Activated naive CD4-positive, alpha-beta T cell treated with anti-CD3 and anti-CD28 coated beads, Interleukin-2, amount 50 U/mL, for 72 hours (primary cell): ENCODE results near the gene SLC43A2. TPM values are rescaled to one million over a fixed set of nuclear protein-coding genes. Genes with fewer than 3 reads are reported as not detected.
"Not testable (repeated sequence)": the region's sequence is repeated elsewhere in the genome, so short reads cannot be mapped to it uniquely, and the experiment has no call there.

Experiments
- ATAC-seq, 2 donors: fragments of 150-1000 bp; cut with Tn5 transposase; 2 replicates each; pipeline ENCODE4 v1.10.0; 2021; ENCODE audit warnings: mild to moderate bottlenecking in 2 of 2, moderate library complexity in 2 of 2
- DNase-seq, 2 donors: peaks; one replicate each; pipeline ENCODE4 v3.0.0; 2021 to 2022; ENCODE audit warnings: low spot score in 2 of 2
- H3K27ac Mint-ChIP-seq, 2 donors: one replicate each; pipeline ENCODE4 v1.8.0; 2022; ENCODE audit warnings: mild to moderate bottlenecking in 2 of 2, mixed read lengths in 2 of 2
- H3K36me3 Mint-ChIP-seq, 2 donors: one replicate each; pipeline ENCODE4 v1.8.0; 2022; ENCODE audit warnings: mixed read lengths in 2 of 2
- H3K9me3 Mint-ChIP-seq, 2 donors: one replicate each; pipeline ENCODE4 v1.8.0; 2022; ENCODE audit warnings: mixed read lengths in 2 of 2
- total RNA-seq, 2 donors: library from RNA; stranded (reverse); gene quantifications; one replicate each; pipeline ENCODE4 v1.2.3, GENCODE V29; 2022

Gene SLC43A2
- total RNA-seq, 2 donors from 2014 or later: 0.57 to 0.62 TPM

DNA sequence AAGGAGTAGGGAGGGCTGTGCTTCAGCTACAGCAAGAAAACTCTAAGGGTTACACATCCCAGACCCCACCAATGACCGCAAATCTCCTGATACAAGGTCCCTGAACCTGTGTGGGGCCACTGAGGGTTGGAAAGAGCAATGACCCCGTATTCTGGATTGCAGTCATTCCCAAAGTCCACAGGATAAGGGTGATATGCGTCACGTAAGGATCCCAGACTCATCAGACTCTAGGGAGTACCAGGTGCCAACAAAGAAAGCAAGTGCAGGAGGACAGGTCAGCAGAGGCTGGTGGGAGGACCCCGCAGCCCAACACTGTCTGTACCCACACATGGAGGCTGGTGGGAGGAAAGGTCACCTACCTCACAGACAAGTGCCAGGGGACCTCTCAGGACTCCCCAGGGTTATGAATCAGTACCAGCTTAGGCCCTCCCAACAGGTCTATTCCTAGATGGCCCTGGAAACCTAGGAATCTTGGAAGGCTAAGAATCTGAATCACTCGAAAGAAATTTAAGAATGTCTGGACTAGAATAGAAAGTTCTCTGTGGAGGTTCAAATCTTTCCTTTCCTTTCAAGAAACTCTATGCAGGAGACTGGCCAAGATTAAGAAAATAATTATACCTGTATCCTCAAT lies 82.2 kb downstream of the SLC43A2 start:
- Mint-ChIP-seq H3K27ac (peak overlapping the region in 1 of 2 donors; percentile 55), H3K36me3 (peaks cover 0 to 5% of the 10 kb centered on the region in 2 donors), H3K9me3 (no peaks in the 10 kb centered on the region)
- ATAC-seq (no peak), DNase-seq (no peak)

DNA sequence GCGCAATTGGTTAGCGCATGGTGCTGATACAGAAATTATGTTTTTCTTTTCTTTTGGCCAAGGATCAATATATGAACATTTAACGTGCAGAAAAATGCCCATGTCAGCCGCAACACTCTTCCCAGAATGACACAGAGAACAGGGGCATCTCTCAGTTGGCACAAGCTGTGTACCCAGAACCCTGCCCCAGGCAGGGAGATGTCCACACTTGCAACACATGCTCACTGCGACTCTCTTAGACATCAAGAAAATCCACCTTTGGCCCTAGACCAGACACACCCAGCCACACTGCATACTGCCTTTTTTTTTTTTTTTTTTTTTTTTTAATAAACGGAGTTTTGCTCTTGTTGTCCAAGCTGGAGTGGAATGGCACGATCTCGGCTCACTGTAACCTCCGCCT lies 83.0 kb downstream of the SLC43A2 start:
- Mint-ChIP-seq H3K27ac (no peak overlapping the region), H3K36me3 (peaks cover 0 to 2% of the 10 kb centered on the region in 2 donors), H3K9me3 (no peaks in the 10 kb centered on the region)
- ATAC-seq (no peak), DNase-seq (no peak)

- no peaks in the 10 kb centered on the region for H3K9me3 Mint-ChIP-seq
- H3K27ac Mint-ChIP-seq: no peak overlapping the region
- DNase-seq (no peak), ATAC-seq (no peak)
- no peaks in the 10 kb centered on the region for H3K36me3 Mint-ChIP-seq
These were observed 86.3 kb downstream of the SLC43A2 start for GRCh38 chr17:1542316-1542715.

GRCh38 chr17:1541367-1541904 lies 87.2 kb downstream of the SLC43A2 start:
- DNase-seq (no peak), ATAC-seq (peak; percentile 66 to 84)
- Mint-ChIP-seq H3K36me3 (no peaks in the 10 kb centered on the region), H3K27ac (peak overlapping the region; percentile 54 to 80), H3K9me3 (no peaks in the 10 kb centered on the region)

GRCh38 chr17:1539811-1540210 lies 88.8 kb downstream of the SLC43A2 start:
- H3K9me3 Mint-ChIP-seq: no peaks in the 10 kb centered on the region
- ATAC-seq (no peak), DNase-seq (no peak)
- no peaks in the 10 kb centered on the region for H3K36me3 Mint-ChIP-seq
- no peak overlapping the region for H3K27ac Mint-ChIP-seq

DNA sequence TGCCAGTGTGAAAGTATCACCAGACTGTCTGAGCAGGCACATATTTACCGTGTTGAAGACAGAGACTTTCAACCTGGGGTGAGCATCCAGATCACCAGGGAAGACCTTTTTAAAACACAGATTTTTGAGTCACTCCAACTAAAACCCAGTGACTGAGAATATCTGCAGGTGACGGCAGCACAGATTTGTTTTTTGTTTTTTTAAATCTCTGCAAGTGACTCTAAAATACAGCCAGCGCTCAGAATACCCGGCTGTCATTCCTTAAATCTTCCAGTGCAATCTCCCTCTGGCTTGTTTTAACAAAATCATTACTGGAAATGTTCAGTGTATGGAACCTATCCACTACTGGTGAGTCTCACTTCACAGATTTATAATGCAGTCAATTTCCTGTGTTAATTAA lies 92.9 kb downstream of the SLC43A2 start:
- H3K27ac Mint-ChIP-seq: no peak overlapping the region
- H3K36me3 Mint-ChIP-seq: peaks cover 4 to 6% of the 10 kb centered on the region in 2 donors
- ATAC-seq (no peak), DNase-seq (no peak)
- H3K9me3 Mint-ChIP-seq: no peaks in the 10 kb centered on the region

- Mint-ChIP-seq H3K36me3 (peaks cover 4 to 6% of the 10 kb centered on the region in 2 donors), H3K9me3 (no peaks in the 10 kb centered on the region), H3K27ac (peak overlapping the region in 1 of 2 donors; percentile 81)
- no peak for DNase-seq
- ATAC-seq: no peak
These were observed 94.8 kb downstream of the SLC43A2 start for GRCh38 chr17:1533661-1534325.

DNA sequence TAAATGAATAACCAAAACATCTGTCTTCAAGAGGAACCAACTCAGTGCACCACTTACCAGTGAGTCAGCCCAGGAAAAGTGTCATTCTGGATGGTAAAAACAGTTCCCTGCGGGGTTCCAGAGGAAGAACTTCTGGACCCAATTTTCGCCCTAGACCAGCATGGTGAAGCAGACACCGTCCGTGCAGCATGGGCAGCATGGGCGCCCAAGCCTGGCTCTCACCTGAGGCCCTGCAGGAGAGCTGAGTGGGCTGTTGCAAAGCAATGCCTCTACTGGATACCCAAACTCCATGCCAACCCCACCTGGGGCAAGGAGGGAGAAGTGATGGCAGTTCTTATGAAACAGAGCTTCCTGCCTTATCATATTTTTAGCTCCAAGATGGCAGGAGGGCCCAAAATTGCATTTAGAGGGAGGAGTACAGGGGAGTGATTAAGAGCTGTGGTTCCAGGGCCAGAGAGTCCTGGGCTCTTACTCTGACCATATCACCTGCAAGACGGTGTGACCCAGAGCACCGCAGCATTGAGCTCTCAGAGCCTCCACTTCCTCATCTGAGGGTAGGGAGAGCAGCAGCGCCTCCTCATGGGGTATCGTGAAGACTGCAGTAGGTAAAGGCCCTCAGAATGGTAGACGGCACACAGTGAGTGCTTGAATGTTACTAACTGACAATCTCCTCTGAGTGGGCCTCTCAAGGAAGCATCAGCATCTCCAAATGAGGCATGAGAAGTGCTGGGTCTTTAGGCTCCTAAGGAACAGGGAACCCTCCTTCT lies 95.6 kb downstream of the SLC43A2 start:
- Mint-ChIP-seq H3K9me3 (no peaks in the 10 kb centered on the region), H3K27ac (peak overlapping the region; percentile 16 to 77), H3K36me3 (peaks cover 4 to 6% of the 10 kb centered on the region in 2 donors)
- DNase-seq: peak in 1 of 2 donors; percentile 57
- ATAC-seq: peak; percentile 66 to 76

DNA sequence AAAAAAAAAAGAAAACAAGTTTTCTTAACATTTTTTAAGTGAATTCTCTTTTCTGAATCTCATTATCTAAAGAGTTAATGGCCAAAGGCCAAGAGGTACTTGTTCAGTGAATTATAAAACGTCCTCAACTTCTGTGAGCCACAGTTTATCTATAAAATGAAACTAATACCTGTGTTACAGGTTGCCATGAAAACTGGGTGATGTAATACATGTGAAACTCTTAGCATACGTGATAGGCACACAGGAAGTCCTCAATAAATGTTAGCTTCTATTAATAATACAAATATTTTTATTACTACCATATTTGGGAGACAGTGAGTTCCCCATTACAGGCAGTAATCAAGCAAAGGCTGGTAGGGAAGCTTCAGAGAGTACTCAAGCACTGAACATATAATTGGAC lies 98.8 kb downstream of the SLC43A2 start:
- Mint-ChIP-seq H3K9me3 (no peaks in the 10 kb centered on the region), H3K27ac (peak overlapping the region; percentile 23 to 44), H3K36me3 (peaks cover 4 to 6% of the 10 kb centered on the region in 2 donors)
- DNase-seq (no peak), ATAC-seq (no peak)

DNA sequence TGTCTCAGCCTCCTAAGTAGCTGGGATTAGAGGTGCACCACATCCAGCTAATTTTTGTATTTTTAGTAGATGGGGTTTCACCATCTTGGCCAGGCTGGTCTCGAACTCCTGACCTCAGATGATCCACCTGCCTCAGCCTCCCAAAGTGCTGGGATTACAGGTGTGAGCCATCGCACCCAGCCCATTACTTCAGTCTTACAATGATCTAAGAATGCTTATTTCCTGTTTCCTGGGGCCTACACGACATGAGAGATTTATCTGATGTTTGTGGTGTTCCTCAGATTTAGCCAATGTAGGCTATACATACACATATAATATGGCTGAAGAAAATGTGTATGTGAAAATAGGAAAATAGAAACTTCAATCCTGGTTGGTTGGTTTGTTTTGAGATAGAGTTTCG lies 101.8 kb downstream of the SLC43A2 start:
- DNase-seq, H3K27ac Mint-ChIP-seq, H3K36me3 Mint-ChIP-seq, H3K9me3 Mint-ChIP-seq, ATAC-seq: not testable (repeated sequence)

DNA sequence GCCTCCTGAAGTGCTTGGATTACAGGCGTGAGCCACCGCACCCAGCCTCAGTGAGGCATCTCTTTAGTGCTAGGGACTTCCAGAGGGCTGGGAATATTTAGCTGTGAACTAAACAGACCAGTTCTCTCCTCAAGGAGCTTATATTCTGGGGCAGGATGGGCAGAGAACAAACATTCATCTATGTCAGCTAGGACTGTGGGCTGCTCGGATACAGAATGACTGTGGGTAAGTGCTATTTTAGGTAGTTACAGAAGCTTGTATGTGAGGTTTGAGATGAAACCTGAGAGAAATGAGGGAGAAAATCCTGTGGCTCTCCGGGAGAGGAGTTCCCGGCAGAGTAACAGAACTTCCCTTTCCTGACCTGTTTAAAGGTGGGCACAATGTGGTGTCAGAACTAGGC lies 106.0 kb downstream of the SLC43A2 start:
- Mint-ChIP-seq H3K36me3 (no peaks in the 10 kb centered on the region), H3K27ac (peak overlapping the region in 1 of 2 donors; percentile 92)
- ATAC-seq: no peak

DNA sequence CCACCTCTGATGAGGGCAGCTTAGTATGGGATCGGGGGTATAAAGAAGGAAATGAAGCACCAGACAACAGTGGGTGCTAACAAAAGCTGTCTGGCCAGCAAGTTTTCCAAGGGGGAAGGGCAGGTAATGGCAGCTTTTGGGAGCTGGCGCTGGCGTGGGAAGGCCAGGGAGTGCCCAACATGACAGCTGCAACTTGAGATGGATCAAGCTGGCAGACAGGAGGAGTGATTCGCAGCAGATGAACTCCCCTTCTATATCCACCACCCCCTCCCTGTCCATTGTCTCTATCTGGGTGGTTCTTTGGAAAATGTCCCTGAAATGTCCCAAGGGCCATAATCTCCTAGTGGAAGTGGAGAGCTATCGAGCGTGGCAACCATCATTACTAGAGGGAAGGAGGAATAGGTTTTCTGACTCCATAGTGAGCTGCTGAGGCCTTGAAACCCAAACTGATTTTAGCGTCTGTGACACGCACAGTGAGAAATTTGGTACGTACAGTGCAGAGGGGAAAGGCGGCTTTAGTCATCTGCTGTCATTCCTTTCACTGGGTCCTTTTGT lies 107.5 kb downstream of the SLC43A2 start:
- H3K36me3 Mint-ChIP-seq: no peaks in the 10 kb centered on the region
- no peak for DNase-seq
- no peak for ATAC-seq
- H3K27ac Mint-ChIP-seq: peak overlapping the region in 1 of 2 donors; percentile 35
- no peaks in the 10 kb centered on the region for H3K9me3 Mint-ChIP-seq

More for the DNA sequence above, 106.0 kb downstream of the SLC43A2 start:
- H3K9me3 Mint-ChIP-seq: no peaks in the 10 kb centered on the region
- no peak for DNase-seq

DNA sequence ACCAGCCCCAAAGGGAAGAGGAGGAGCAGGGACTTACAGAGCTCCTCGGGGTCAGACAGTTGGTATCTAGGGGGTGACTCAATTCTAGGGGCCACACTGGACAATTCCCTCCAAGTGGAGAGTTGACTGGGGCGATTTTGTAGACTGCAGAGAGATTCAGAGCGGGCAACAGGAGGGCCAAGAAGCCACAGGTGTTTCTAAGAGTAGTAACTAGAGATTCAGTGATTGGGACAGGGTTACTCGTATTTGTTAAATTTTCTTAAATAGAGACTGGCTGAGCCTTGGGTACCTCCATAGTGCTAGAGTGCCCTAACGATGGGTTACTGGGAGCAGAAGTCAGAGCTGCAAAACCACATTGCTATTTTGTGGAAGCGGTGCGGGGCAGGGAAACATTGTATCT lies 109.0 kb downstream of the SLC43A2 start:
- Mint-ChIP-seq H3K27ac (peak overlapping the region; percentile 84 to 91), H3K9me3 (no peaks in the 10 kb centered on the region)
- DNase-seq: no peak

More for the DNA sequence above, 109.0 kb downstream of the SLC43A2 start:
- peaks cover 0 to 6% of the 10 kb centered on the region in 2 donors for H3K36me3 Mint-ChIP-seq
- ATAC-seq: no peak

Other genes with a start within 250 kb of the SLC43A2 start
- 100 to 1,000 TPM; 301 to 497 TPM for gene YWHAE, start 228.6 kb downstream of the SLC43A2 start, total RNA-seq
- gene CRK, start 172.6 kb downstream of the SLC43A2 start, total RNA-seq: 10 to 100 TPM; 12.5 to 17.7 TPM
- 10 to 100 TPM; 10.6 to 32.2 TPM for gene MYO1C, start 136.1 kb downstream of the SLC43A2 start, total RNA-seq
- 10 to 100 TPM; 20.7 to 35.1 TPM for gene INPP5K, start 112.2 kb downstream of the SLC43A2 start, total RNA-seq
- 10 to 100 TPM; 13.8 to 39.2 TPM for gene PITPNA, start 66.0 kb downstream of the SLC43A2 start, total RNA-seq
- gene SCARF1, start 16.9 kb upstream of the SLC43A2 start, total RNA-seq: 1 to 10 TPM; 1.1 to 2.3 TPM
- 1 to 10 TPM; 1.7 to 2.5 TPM for gene RILP, start 21.0 kb upstream of the SLC43A2 start, total RNA-seq
- 100 to 1,000 TPM; 414 to 433 TPM for gene PRPF8, start 56.0 kb upstream of the SLC43A2 start, total RNA-seq
- under 1 TPM; 0.10 to 0.25 TPM for gene TLCD2, start 81.5 kb upstream of the SLC43A2 start, total RNA-seq
- gene WDR81, start 95.9 kb upstream of the SLC43A2 start, total RNA-seq: 10 to 100 TPM; 11.4 to 13.4 TPM
- gene SERPINF2, start 114.0 kb upstream of the SLC43A2 start, total RNA-seq: under 1 TPM in 1 of 2 donors, not detected in 1; 0.36 TPM
- gene SERPINF1, start 133.2 kb upstream of the SLC43A2 start, total RNA-seq: under 1 TPM in 1 of 2 donors, not detected in 1; 0.41 TPM
- gene SMYD4, start 201.1 kb upstream of the SLC43A2 start, total RNA-seq: 10 to 100 TPM; 18.5 to 19.8 TPM
- gene RPA1, start 201.2 kb upstream of the SLC43A2 start, total RNA-seq: 100 to 1,000 TPM; 118 to 174 TPM